ENCODE measurements around the gene PLEK. TPM values are rescaled to one million over a fixed set of nuclear protein-coding genes. Genes with fewer than 3 reads are reported as not detected.

PLEK gene
- total RNA-seq, 4 donors from 2014 or later: 0.34 to 8.2 (median 3.4) TPM

GRCh38 chr2:68352651-68353391 lies 12.3 kb upstream of the PLEK start:
- no peak for DNase-seq
- WGBS, 2 donors: 32 to 39% methylated on average over 2 of the region's 2 CpGs
- intact Hi-C loops (cut with DNase I): no loop called here
- no peaks in the 10 kb centered on the region for H3K27me3 ChIP-seq
- H3K36me3 ChIP-seq: no peaks in the 10 kb centered on the region
- H3K4me1 ChIP-seq: peaks cover 0 to 3% (median 0%) of the 10 kb centered on the region in 3 donors
- no peak overlapping the region for H3K27ac ChIP-seq
- no peak for TF ChIP-seq POLR2A (IDR thresholded peaks at IDR 0.05)
- TF ChIP-seq, protein P1, sequence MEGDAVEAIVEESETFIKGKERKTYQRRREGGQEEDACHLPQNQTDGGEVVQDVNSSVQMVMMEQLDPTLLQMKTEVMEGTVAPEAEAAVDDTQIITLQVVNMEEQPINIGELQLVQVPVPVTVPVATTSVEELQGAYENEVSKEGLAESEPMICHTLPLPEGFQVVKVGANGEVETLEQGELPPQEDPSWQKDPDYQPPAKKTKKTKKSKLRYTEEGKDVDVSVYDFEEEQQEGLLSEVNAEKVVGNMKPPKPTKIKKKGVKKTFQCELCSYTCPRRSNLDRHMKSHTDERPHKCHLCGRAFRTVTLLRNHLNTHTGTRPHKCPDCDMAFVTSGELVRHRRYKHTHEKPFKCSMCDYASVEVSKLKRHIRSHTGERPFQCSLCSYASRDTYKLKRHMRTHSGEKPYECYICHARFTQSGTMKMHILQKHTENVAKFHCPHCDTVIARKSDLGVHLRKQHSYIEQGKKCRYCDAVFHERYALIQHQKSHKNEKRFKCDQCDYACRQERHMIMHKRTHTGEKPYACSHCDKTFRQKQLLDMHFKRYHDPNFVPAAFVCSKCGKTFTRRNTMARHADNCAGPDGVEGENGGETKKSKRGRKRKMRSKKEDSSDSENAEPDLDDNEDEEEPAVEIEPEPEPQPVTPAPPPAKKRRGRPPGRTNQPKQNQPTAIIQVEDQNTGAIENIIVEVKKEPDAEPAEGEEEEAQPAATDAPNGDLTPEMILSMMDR (IDR thresholded peaks at IDR 0.05): no peak
- H3K9me3 ChIP-seq: no peaks in the 10 kb centered on the region
- no peak overlapping the region for H3K4me3 ChIP-seq

DNA sequence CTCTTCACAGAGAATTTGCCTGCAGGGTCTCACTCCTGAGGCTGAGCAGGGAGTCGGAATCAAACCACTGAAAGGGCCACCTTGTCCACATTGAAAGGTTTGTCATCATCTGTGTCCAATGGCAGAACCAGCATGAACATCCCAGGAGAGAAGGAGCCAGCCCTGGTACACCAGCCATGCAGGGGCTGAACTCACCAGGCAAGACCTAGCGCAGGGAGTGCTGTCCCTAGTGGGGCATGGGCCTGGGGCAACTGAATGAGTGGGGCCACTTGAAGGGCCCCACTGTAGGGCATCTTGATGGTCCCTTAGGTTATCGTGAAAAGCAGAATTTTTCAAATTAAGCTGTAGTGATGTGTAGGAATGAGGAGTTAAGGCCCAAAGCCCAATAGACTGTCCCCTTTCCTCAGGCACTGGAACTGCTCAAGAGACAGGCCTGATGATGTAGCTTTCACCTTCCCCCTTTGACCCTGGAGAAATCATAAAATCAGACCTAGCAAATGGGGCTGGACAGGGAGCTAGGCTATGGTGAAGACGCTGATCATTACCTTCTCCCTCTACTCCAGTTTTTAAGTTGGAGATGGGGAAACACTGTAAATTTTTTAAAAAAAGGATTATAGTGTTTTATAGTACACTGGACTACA lies 8.4 kb upstream of the PLEK start:
- H3K27ac ChIP-seq: no peak overlapping the region
- H3K4me3 ChIP-seq: no peak overlapping the region
- H3K27me3 ChIP-seq: no peaks in the 10 kb centered on the region
- H3K9me3 ChIP-seq: no peaks in the 10 kb centered on the region
- intact Hi-C loops (cut with DNase I): no loop called here
- no peak for TF ChIP-seq POLR2A (IDR thresholded peaks at IDR 0.05)
- TF ChIP-seq, protein P1 (IDR thresholded peaks at IDR 0.05): no peak
- H3K36me3 ChIP-seq: no peaks in the 10 kb centered on the region
- DNase-seq: no peak
- peaks cover 0 to 6% (median 0%) of the 10 kb centered on the region in 3 donors for H3K4me1 ChIP-seq
- 91 to 96% methylated on average over 2 to 3 of the region's 4 CpGs for WGBS, 2 donors

DNA sequence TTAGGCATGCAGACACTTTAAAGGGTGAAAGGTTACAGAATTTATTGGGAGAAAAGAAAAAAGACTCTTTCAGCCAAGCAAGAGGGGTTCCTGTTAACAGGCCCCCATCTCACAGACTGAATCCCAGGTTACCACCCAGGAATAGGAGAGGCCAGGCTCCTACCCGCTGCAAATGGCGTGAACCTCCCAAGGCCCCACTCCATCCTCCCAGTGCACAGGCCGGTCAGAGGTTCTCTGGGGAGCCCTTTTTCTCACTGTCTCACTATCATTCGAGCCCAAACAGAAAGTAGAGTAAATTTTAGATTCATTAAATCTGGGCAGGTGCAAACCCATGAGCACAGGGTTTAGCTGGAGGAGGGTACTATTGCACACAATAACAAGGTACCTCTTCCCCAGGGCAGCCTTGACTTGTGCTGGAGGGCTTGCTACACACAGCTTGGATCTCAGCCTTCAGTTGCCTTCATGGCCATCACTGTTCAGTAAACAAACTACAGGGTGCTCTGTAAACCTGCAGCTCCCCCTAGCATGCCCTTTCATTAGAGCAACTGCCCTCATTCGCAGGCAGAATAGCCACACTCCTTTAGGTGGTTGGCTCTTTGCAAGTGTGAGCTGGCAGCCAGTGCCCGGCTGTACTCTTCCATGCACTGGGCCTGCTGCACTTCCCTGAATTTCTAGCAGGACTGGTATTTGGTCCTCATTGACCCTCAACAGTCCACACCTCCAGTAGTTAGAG lies 7.3 kb upstream of the PLEK start:
- H3K9me3 ChIP-seq: no peaks in the 10 kb centered on the region
- H3K27ac ChIP-seq: no peak overlapping the region
- H3K4me1 ChIP-seq: peaks cover 0 to 17% (median 0%) of the 10 kb centered on the region in 3 donors
- TF ChIP-seq, protein P1 (IDR thresholded peaks at IDR 0.05): peak in 3 of 6 experiments; percentile 9 to 26 (median 18)
- no peak for TF ChIP-seq POLR2A (IDR thresholded peaks at IDR 0.05)
- H3K4me3 ChIP-seq: no peak overlapping the region
- intact Hi-C loops (cut with DNase I): no loop called here
- H3K36me3 ChIP-seq: no peaks in the 10 kb centered on the region
- no peak for DNase-seq
- 47 to 86% methylated on average over 3 to 6 of the region's 6 CpGs for WGBS, 2 donors
- H3K27me3 ChIP-seq: no peaks in the 10 kb centered on the region

- Histone ChIP-seq H3K4me1 (peaks cover 0 to 18% (median 0%) of the 10 kb centered on the region in 3 donors), H3K36me3 (no peaks in the 10 kb centered on the region), H3K9me3 (no peaks in the 10 kb centered on the region), H3K27me3 (no peaks in the 10 kb centered on the region), H3K27ac (no peak overlapping the region), H3K4me3 (no peak overlapping the region)
- 86 to 95% methylated on average over 3 of the region's 3 CpGs for WGBS, 2 donors
- TF ChIP-seq, protein P1 (IDR thresholded peaks at IDR 0.05): no peak
- TF ChIP-seq POLR2A (IDR thresholded peaks at IDR 0.05): no peak
- DNase-seq: no peak
- intact Hi-C loops (cut with DNase I): loop anchor here (5.0 kb wide), 1 partner anchor 82 kb away; no protein-coding TSS in a partner anchor
Observed at GRCh38 chr2:68359889-68360288, 5.2 kb upstream of the PLEK start.
